ENCODE results near the gene FSCN2.
"Not testable (repeated sequence)": the region's sequence is repeated elsewhere in the genome, so short reads cannot be mapped to it uniquely, and the experiment has no call there.

- TF ChIP-seq, protein P1, sequence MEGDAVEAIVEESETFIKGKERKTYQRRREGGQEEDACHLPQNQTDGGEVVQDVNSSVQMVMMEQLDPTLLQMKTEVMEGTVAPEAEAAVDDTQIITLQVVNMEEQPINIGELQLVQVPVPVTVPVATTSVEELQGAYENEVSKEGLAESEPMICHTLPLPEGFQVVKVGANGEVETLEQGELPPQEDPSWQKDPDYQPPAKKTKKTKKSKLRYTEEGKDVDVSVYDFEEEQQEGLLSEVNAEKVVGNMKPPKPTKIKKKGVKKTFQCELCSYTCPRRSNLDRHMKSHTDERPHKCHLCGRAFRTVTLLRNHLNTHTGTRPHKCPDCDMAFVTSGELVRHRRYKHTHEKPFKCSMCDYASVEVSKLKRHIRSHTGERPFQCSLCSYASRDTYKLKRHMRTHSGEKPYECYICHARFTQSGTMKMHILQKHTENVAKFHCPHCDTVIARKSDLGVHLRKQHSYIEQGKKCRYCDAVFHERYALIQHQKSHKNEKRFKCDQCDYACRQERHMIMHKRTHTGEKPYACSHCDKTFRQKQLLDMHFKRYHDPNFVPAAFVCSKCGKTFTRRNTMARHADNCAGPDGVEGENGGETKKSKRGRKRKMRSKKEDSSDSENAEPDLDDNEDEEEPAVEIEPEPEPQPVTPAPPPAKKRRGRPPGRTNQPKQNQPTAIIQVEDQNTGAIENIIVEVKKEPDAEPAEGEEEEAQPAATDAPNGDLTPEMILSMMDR (IDR thresholded peaks at IDR 0.05), result not testable (repeated sequence)
- not testable (repeated sequence) for TF ChIP-seq POLR2A (IDR thresholded peaks at IDR 0.05)
These were observed 56.6 kb downstream of the FSCN2 start for GRCh38 chr17:81584771-81585170.

Data from Peyer's patch (tissue), 4 donors.